CD4-positive, CD25-positive, alpha-beta regulatory T cell (primary cell): ENCODE results near the gene DNAH10. TPM values are rescaled to one million over a fixed set of nuclear protein-coding genes. Genes with fewer than 3 reads are reported as not detected.

ENCODE experiments used
- ATAC-seq, 2 donors: fragments of 150-1000 bp; cut with Tn5 transposase; one replicate each; pipeline ENCODE4 v1.10.0; 2021; ENCODE audit warnings: low read depth in 2 of 2, moderate number of reproducible peaks in 2 of 2, moderate library complexity in 1 of 2
- DNase-seq, 3 donors: peaks; one replicate each; pipeline versions ENCODE4 v3.0.0 to v3.0.0-alpha.2; 2012 to 2022; ENCODE audit warnings: mixed read lengths in 1 of 3
- H3K27ac ChIP-seq: one replicate; pipeline ENCODE4 v1.7.0; 2013; ENCODE audit warnings: mild to moderate bottlenecking, low read length; ENCODE audit not compliant: insufficient read depth, poor library complexity, severe bottlenecking
- H3K27me3 ChIP-seq: one replicate; pipeline ENCODE4 v1.7.0; 2013; ENCODE audit warnings: low read length; ENCODE audit not compliant: control insufficient read depth, insufficient read depth
- H3K36me3 ChIP-seq: one replicate; pipeline ENCODE4 v1.7.0; 2013; ENCODE audit warnings: mild to moderate bottlenecking, low read length, moderate library complexity; ENCODE audit not compliant: control insufficient read depth, insufficient read depth
- H3K4me1 ChIP-seq: 2 replicates; pipeline ENCODE4 v1.7.0; 2013; ENCODE audit warnings: mild to moderate bottlenecking, low read length; ENCODE audit not compliant: insufficient read depth, control insufficient read depth, poor library complexity, severe bottlenecking
- H3K4me3 ChIP-seq: one replicate; pipeline ENCODE4 v1.7.0; 2013; ENCODE audit warnings: low read depth, mild to moderate bottlenecking, low read length, moderate library complexity
- H3K9me3 ChIP-seq, 2 experiments: 1 replicate in 1 of 2; 2 replicates in 1 of 2; pipeline ENCODE4 v1.7.0; 2013; ENCODE audit warnings: low read length in 2 of 2, mild to moderate bottlenecking in 1 of 2, moderate library complexity in 1 of 2; ENCODE audit not compliant: control insufficient read depth in 2 of 2
- H3K27ac Mint-ChIP-seq, 3 donors: one replicate each; pipeline ENCODE4 v1.8.0; 2020 to 2022; ENCODE audit warnings: mild to moderate bottlenecking in 3 of 3, mixed read lengths in 3 of 3, moderate library complexity in 2 of 3
- H3K27me3 Mint-ChIP-seq: one replicate; pipeline ENCODE4 v1.8.0; 2022; ENCODE audit warnings: mild to moderate bottlenecking, mixed read lengths
- H3K36me3 Mint-ChIP-seq: one replicate; pipeline ENCODE4 v1.8.0; 2020; ENCODE audit warnings: mixed read lengths
- H3K4me1 Mint-ChIP-seq, 4 donors: one replicate each; pipeline ENCODE4 v1.8.0; 2020 to 2022; ENCODE audit warnings: mixed read lengths in 4 of 4, mild to moderate bottlenecking in 1 of 4
- H3K4me3 Mint-ChIP-seq, 4 donors: one replicate each; pipeline ENCODE4 v1.8.0; 2020 to 2022; ENCODE audit warnings: mild to moderate bottlenecking in 4 of 4, mixed read lengths in 4 of 4, moderate library complexity in 3 of 4
- H3K9me3 Mint-ChIP-seq, 7 donors: one replicate each; pipeline ENCODE4 v1.8.0; 2020 to 2022; ENCODE audit warnings: mixed read lengths in 7 of 7, mild to moderate bottlenecking in 3 of 7, moderate library complexity in 2 of 7
- polyA plus RNA-seq, 4 donors: library from polyadenylated mRNA; unstranded; fragments of 300-500 nt; fragmentation: Illumina TruSeq; gene quantifications; one replicate each; pipeline ENCODE4 v1.2.3, GENCODE V29; 2021
- total RNA-seq: library from RNA; stranded (reverse); gene quantifications from one replicate; pipeline ENCODE4 v1.2.3, GENCODE V29; 2022

DNAH10 gene
- total and polyA plus RNA-seq, 5 donors from 2014 or later: 0.02 to 0.07 TPM; not detected in 3

- Histone ChIP-seq H3K27me3 (peaks cover 2% of the 10 kb centered on the region), H3K27ac (no peak overlapping the region), H3K4me1 (no peaks in the 10 kb centered on the region), H3K9me3 (no peaks in the 10 kb centered on the region), H3K4me3 (no peak overlapping the region), H3K36me3 (no peaks in the 10 kb centered on the region)
- Mint-ChIP-seq H3K27ac (no peak overlapping the region), H3K36me3 (no peaks in the 10 kb centered on the region), H3K4me1 (no peaks in the 10 kb centered on the region), H3K27me3 (peaks cover 10% of the 10 kb centered on the region), H3K4me3 (no peak overlapping the region), H3K9me3 (peaks cover 0 to 1% (median 0%) of the 10 kb centered on the region in 7 donors)
- DNase-seq (no peak), ATAC-seq (no peak)
These were observed 92.8 kb downstream of the DNAH10 start for GRCh38 chr12:123854918-123855317.

- Mint-ChIP-seq H3K4me3 (no peak overlapping the region), H3K9me3 (no peaks in the 10 kb centered on the region), H3K36me3 (no peaks in the 10 kb centered on the region), H3K27me3 (peaks cover 10% of the 10 kb centered on the region), H3K4me1 (no peaks in the 10 kb centered on the region), H3K27ac (no peak overlapping the region)
- Histone ChIP-seq H3K36me3 (no peaks in the 10 kb centered on the region), H3K27ac (no peak overlapping the region), H3K4me1 (no peaks in the 10 kb centered on the region), H3K9me3 (no peaks in the 10 kb centered on the region), H3K4me3 (no peak overlapping the region), H3K27me3 (no peaks in the 10 kb centered on the region)
- DNase-seq: no peak
- no peak for ATAC-seq
These were observed 94.6 kb downstream of the DNAH10 start for GRCh38 chr12:123856681-123857080.

- ATAC-seq: no peak
- Mint-ChIP-seq H3K27ac (no peak overlapping the region), H3K9me3 (no peaks in the 10 kb centered on the region), H3K4me3 (no peak overlapping the region), H3K4me1 (no peaks in the 10 kb centered on the region), H3K27me3 (peaks cover 10% of the 10 kb centered on the region), H3K36me3 (no peaks in the 10 kb centered on the region)
- no peaks in the 10 kb centered on the region for H3K9me3 ChIP-seq
- no peak overlapping the region for H3K27ac ChIP-seq
- no peaks in the 10 kb centered on the region for H3K36me3 ChIP-seq
- no peak for DNase-seq
- H3K4me1 ChIP-seq: no peaks in the 10 kb centered on the region
- no peak overlapping the region for H3K4me3 ChIP-seq
- no peaks in the 10 kb centered on the region for H3K27me3 ChIP-seq
These were observed 96.1 kb downstream of the DNAH10 start for GRCh38 chr12:123858176-123858575.

GRCh38 chr12:123859035-123859434, 96.9 kb downstream of the DNAH10 start:
- Histone ChIP-seq H3K9me3 (no peaks in the 10 kb centered on the region), H3K27me3 (no peaks in the 10 kb centered on the region), H3K4me3 (no peak overlapping the region), H3K27ac (no peak overlapping the region), H3K4me1 (no peaks in the 10 kb centered on the region), H3K36me3 (no peaks in the 10 kb centered on the region)
- DNase-seq: no peak
- no peaks in the 10 kb centered on the region for H3K9me3 Mint-ChIP-seq
- no peak overlapping the region for H3K4me3 Mint-ChIP-seq
- no peak overlapping the region for H3K27ac Mint-ChIP-seq
- peaks cover 9% of the 10 kb centered on the region for H3K27me3 Mint-ChIP-seq
- no peaks in the 10 kb centered on the region for H3K36me3 Mint-ChIP-seq
- no peak for ATAC-seq
- no peaks in the 10 kb centered on the region for H3K4me1 Mint-ChIP-seq

GRCh38 chr12:123860377-123860776, 98.3 kb downstream of the DNAH10 start:
- Histone ChIP-seq H3K27ac (no peak overlapping the region), H3K9me3 (no peaks in the 10 kb centered on the region), H3K4me3 (no peak overlapping the region), H3K4me1 (no peaks in the 10 kb centered on the region), H3K36me3 (no peaks in the 10 kb centered on the region), H3K27me3 (no peaks in the 10 kb centered on the region)
- ATAC-seq (no peak), DNase-seq (no peak)
- Mint-ChIP-seq H3K27ac (no peak overlapping the region), H3K4me3 (no peak overlapping the region), H3K4me1 (no peaks in the 10 kb centered on the region), H3K36me3 (no peaks in the 10 kb centered on the region), H3K9me3 (no peaks in the 10 kb centered on the region), H3K27me3 (peaks cover 9% of the 10 kb centered on the region)

- Histone ChIP-seq H3K27ac (no peak overlapping the region), H3K9me3 (no peaks in the 10 kb centered on the region), H3K36me3 (no peaks in the 10 kb centered on the region), H3K4me1 (no peaks in the 10 kb centered on the region), H3K27me3 (no peaks in the 10 kb centered on the region), H3K4me3 (no peak overlapping the region)
- DNase-seq (no peak), ATAC-seq (no peak)
- no peaks in the 10 kb centered on the region for H3K4me1 Mint-ChIP-seq
- H3K36me3 Mint-ChIP-seq: no peaks in the 10 kb centered on the region
- H3K9me3 Mint-ChIP-seq: no peaks in the 10 kb centered on the region
- no peak overlapping the region for H3K4me3 Mint-ChIP-seq
- H3K27me3 Mint-ChIP-seq: peaks cover 9% of the 10 kb centered on the region
- H3K27ac Mint-ChIP-seq: no peak overlapping the region
These were observed 99.3 kb downstream of the DNAH10 start for GRCh38 chr12:123861392-123861791.

- peaks cover 4% of the 10 kb centered on the region for H3K27me3 Mint-ChIP-seq
- no peaks in the 10 kb centered on the region for H3K4me1 Mint-ChIP-seq
- no peaks in the 10 kb centered on the region for H3K36me3 Mint-ChIP-seq
- H3K4me3 ChIP-seq: no peak overlapping the region
- H3K4me3 Mint-ChIP-seq: no peak overlapping the region
- H3K9me3 ChIP-seq: no peaks in the 10 kb centered on the region
- ATAC-seq: no peak
- no peaks in the 10 kb centered on the region for H3K36me3 ChIP-seq
- H3K4me1 ChIP-seq: no peaks in the 10 kb centered on the region
- no peak for DNase-seq
- H3K27me3 ChIP-seq: peaks cover 5% of the 10 kb centered on the region
- H3K27ac ChIP-seq: no peak overlapping the region
- H3K9me3 Mint-ChIP-seq: peaks cover 0 to 3% (median 0%) of the 10 kb centered on the region in 7 donors
- no peak overlapping the region for H3K27ac Mint-ChIP-seq
These were observed 105.0 kb downstream of the DNAH10 start for GRCh38 chr12:123867141-123867540.

- no peak overlapping the region for H3K27ac ChIP-seq
- no peak overlapping the region for H3K27ac Mint-ChIP-seq
- H3K9me3 ChIP-seq: no peaks in the 10 kb centered on the region
- no peaks in the 10 kb centered on the region for H3K36me3 ChIP-seq
- H3K4me1 Mint-ChIP-seq: no peaks in the 10 kb centered on the region
- H3K27me3 Mint-ChIP-seq: peaks cover under 1% of the 10 kb centered on the region
- H3K9me3 Mint-ChIP-seq: peaks cover 0 to 3% (median 0%) of the 10 kb centered on the region in 7 donors
- H3K4me1 ChIP-seq: no peaks in the 10 kb centered on the region
- H3K4me3 Mint-ChIP-seq: no peak overlapping the region
- H3K4me3 ChIP-seq: no peak overlapping the region
- ATAC-seq (no peak), DNase-seq (no peak)
- H3K36me3 Mint-ChIP-seq: no peaks in the 10 kb centered on the region
- H3K27me3 ChIP-seq: peaks cover 5% of the 10 kb centered on the region
These were observed 106.7 kb downstream of the DNAH10 start for GRCh38 chr12:123868791-123869190.
